GM18951 (cell line): ENCODE data around the gene FAM107A.

Source experiments
- POLR2A ChIP-seq: IDR thresholded peaks from 4 replicates; pipeline ENCODE4 v1.6.1; 2011; ENCODE audit warnings: mild to moderate bottlenecking; ENCODE audit not compliant: insufficient read length, insufficient read depth; ENCODE audit errors: extremely low read depth
- in situ Hi-C: fragments of 300-500 bp; cut with MboI; formaldehyde crosslinking; loops from one replicate; pipeline ENCODE4 v1.12.0; 2022; ENCODE audit warnings: low sequenced_read_pairs, mixed read lengths, inconsistent platforms; ENCODE audit not compliant: unreplicated experiment

Gene FAM107A

GRCh38 chr3:58521917-58522631 lies 55.1 kb downstream of the FAM107A start:
- no peak for TF ChIP-seq POLR2A
- in situ Hi-C loops: no loop called here

- no peak for TF ChIP-seq POLR2A
- in situ Hi-C loops: no loop called here
Measured at GRCh38 chr3:58521336-58521670, 55.9 kb downstream of the FAM107A start.

GRCh38 chr3:58520403-58521335 lies 56.5 kb downstream of the FAM107A start:
- no peak for TF ChIP-seq POLR2A
- in situ Hi-C loops: no loop called here

- no peak for TF ChIP-seq POLR2A
- in situ Hi-C loops: no loop called here
Measured at GRCh38 chr3:58519668-58520402, 57.4 kb downstream of the FAM107A start.

- TF ChIP-seq POLR2A: no peak
- in situ Hi-C loops: no loop called here
Measured at GRCh38 chr3:58518291-58518789, 58.9 kb downstream of the FAM107A start.

- TF ChIP-seq POLR2A: no peak
- in situ Hi-C loops: no loop called here
Measured at GRCh38 chr3:58514405-58514804, 62.8 kb downstream of the FAM107A start.
